Gastroesophageal sphincter (tissue), 4 donors: ENCODE results near the gene CXXC5. TPM values are rescaled to one million over a fixed set of nuclear protein-coding genes. Genes with fewer than 3 reads are reported as not detected.

Experiments
- ATAC-seq: fragments of 150-250 bp; one replicate; pipeline ENCODE4 v1.9.1; 2016; ENCODE audit warnings: mild to moderate bottlenecking, moderate library complexity
- H3K27ac ChIP-seq, 4 donors: fragments of 200-600 bp; sonication (generic) in 3 of 4; 1 replicate in 3 of 4; 2 replicates in 1 of 4; pipeline ENCODE4 v1.5.1; 2016 to 2019
- H3K27me3 ChIP-seq: fragments of 200-600 bp; sonication (generic); one replicate; pipeline ENCODE4 v1.5.1; 2019
- H3K36me3 ChIP-seq, 2 donors: fragments of 200-600 bp; sonication (generic); one replicate each; pipeline ENCODE4 v1.5.1; 2019; ENCODE audit warnings: control low read depth in 1 of 2
- H3K4me1 ChIP-seq, 3 donors: fragments of 200-600 bp; sonication (generic); 1 replicate in 2 of 3; 2 replicates in 1 of 3; pipeline ENCODE4 v1.5.1; 2016 to 2019; ENCODE audit warnings: control low read depth in 2 of 3
- H3K4me3 ChIP-seq, 2 donors: fragments of 200-600 bp; sonication (generic); one replicate each; pipeline ENCODE4 v1.5.1; 2019; ENCODE audit warnings: mild to moderate bottlenecking in 1 of 2, moderate library complexity in 1 of 2
- H3K9me3 ChIP-seq, 3 donors: fragments of 200-600 bp; sonication (generic); one replicate each; pipeline ENCODE4 v1.5.1; 2017 to 2019; ENCODE audit warnings: control low read depth in 2 of 3
- CTCF ChIP-seq, 4 experiments: fragments of 200-600 bp in 2 of 4; fragments of 450-650 bp in 2 of 4; sonication (generic) in 1 of 4; IDR thresholded peaks; one replicate each; pipeline ENCODE4 v1.5.1; 2017 to 2019; ENCODE audit warnings: antibody characterized with exemption in 4 of 4, mild to moderate bottlenecking in 2 of 4, moderate library complexity in 2 of 4
- EP300 ChIP-seq: sonication (generic); formaldehyde crosslinking; IDR thresholded peaks from one replicate; pipeline ENCODE4 v1.6.1; 2017; ENCODE audit warnings: antibody characterized with exemption, mild to moderate bottlenecking
- POLR2A ChIP-seq, 2 donors: fragments of 450-650 bp; IDR thresholded peaks; one replicate each; pipeline ENCODE4 v1.6.1; 2017; ENCODE audit warnings: antibody characterized with exemption in 2 of 2, mild to moderate bottlenecking in 2 of 2, moderate library complexity in 1 of 2
- POLR2AphosphoS5 ChIP-seq: sonication (generic); formaldehyde crosslinking; IDR thresholded peaks from one replicate; pipeline ENCODE4 v1.6.1; 2017; ENCODE audit warnings: antibody characterized with exemption
- WGBS, 2 donors: methylation state at CpG; one replicate each; pipeline ENCODE4 v1.1.5; 2018; ENCODE audit warnings: low coverage in 1 of 2; 5-methylcytosine and 5-hydroxymethylcytosine counted together
- total RNA-seq, 4 donors: library from RNA; depleted of rRNA; stranded (reverse); fragments of >200 nt; gene quantifications; one replicate each; pipeline ENCODE4 v1.1.0, GENCODE V29; 2016

The CXXC5 gene
- total RNA-seq, 4 donors from 2014 or later, result 30.0 to 50.7 (median 35.1) TPM

GRCh38 chr5:139676406-139676805 lies 28.3 kb downstream of the CXXC5 start:
- Histone ChIP-seq H3K27me3 (no peaks in the 10 kb centered on the region), H3K27ac (peak overlapping the region; percentile 30 to 78 (median 70)), H3K9me3 (no peaks in the 10 kb centered on the region), H3K4me1 (peaks cover 0 to 82% (median 23%) of the 10 kb centered on the region in 3 donors), H3K36me3 (peaks cover 0 to 17% of the 10 kb centered on the region in 2 donors), H3K4me3 (no peak overlapping the region)
- ATAC-seq, result no peak
- 83% methylated on average over 1 of the region's 3 CpGs; no CpG with 5 or more reads in 1 of the 2 donors for WGBS, 2 donors
- no peak for TF ChIP-seq EP300
- TF ChIP-seq POLR2AphosphoS5, result no peak
- TF ChIP-seq POLR2A (IDR thresholded peaks at IDR 0.05), result no peak
- TF ChIP-seq CTCF (IDR thresholded peaks at IDR 0.05), result no peak

GRCh38 chr5:139676951-139677735 lies 29.0 kb downstream of the CXXC5 start:
- WGBS, 2 donors, result 13% methylated on average over 1 of the region's 29 CpGs; no CpG with 5 or more reads in 1 of the 2 donors
- Histone ChIP-seq H3K9me3 (no peaks in the 10 kb centered on the region), H3K4me1 (peaks cover 0 to 75% (median 18%) of the 10 kb centered on the region in 3 donors), H3K4me3 (peak overlapping the region in 1 of 2 donors; percentile 36), H3K36me3 (peaks cover 0 to 24% of the 10 kb centered on the region in 2 donors), H3K27me3 (no peaks in the 10 kb centered on the region), H3K27ac (peak overlapping the region; percentile 30 to 78 (median 70))
- TF ChIP-seq POLR2AphosphoS5 (peak; percentile 49), EP300 (no peak)
- peak; percentile 65 for ATAC-seq

GRCh38 chr5:139677736-139678613 lies 29.8 kb downstream of the CXXC5 start:
- Histone ChIP-seq H3K9me3 (no peaks in the 10 kb centered on the region), H3K4me3 (no peak overlapping the region), H3K4me1 (peaks cover 0 to 67% (median 18%) of the 10 kb centered on the region in 3 donors), H3K27ac (peak overlapping the region; percentile 30 to 78 (median 70)), H3K36me3 (peaks cover 0 to 33% of the 10 kb centered on the region in 2 donors), H3K27me3 (no peaks in the 10 kb centered on the region)
- WGBS, 2 donors, result 51 to 56% methylated on average over 7 to 8 of the region's 22 CpGs
- ATAC-seq, result peak; percentile 32
- TF ChIP-seq POLR2AphosphoS5 (peak; percentile 24), POLR2A (IDR thresholded peaks at IDR 0.05) (no peak)

- H3K27ac ChIP-seq, result peak overlapping the region in 3 of 4 donors; percentile 64 to 78 (median 75)
- no peaks in the 10 kb centered on the region for H3K27me3 ChIP-seq
- ATAC-seq, result peak; percentile 37
- WGBS, 2 donors, result 50% methylated on average over 2 of the region's 17 CpGs; no CpG with 5 or more reads in 1 of the 2 donors
- H3K4me3 ChIP-seq, result no peak overlapping the region
- TF ChIP-seq POLR2AphosphoS5, result no peak
- TF ChIP-seq POLR2A (IDR thresholded peaks at IDR 0.05), result no peak
- TF ChIP-seq EP300, result no peak
- no peak for TF ChIP-seq CTCF (IDR thresholded peaks at IDR 0.05)
- H3K4me1 ChIP-seq, result peaks cover 0 to 63% (median 18%) of the 10 kb centered on the region in 3 donors
- no peaks in the 10 kb centered on the region for H3K9me3 ChIP-seq
- H3K36me3 ChIP-seq, result peaks cover 0 to 44% of the 10 kb centered on the region in 2 donors
These were observed 30.9 kb downstream of the CXXC5 start for GRCh38 chr5:139678751-139679750.

GRCh38 chr5:139680368-139681111 lies 32.4 kb downstream of the CXXC5 start:
- H3K4me3 ChIP-seq, result no peak overlapping the region
- peaks cover 0 to 52% of the 10 kb centered on the region in 2 donors for H3K36me3 ChIP-seq
- TF ChIP-seq POLR2AphosphoS5 (no peak), EP300 (no peak), POLR2A (IDR thresholded peaks at IDR 0.05) (no peak), CTCF (IDR thresholded peaks at IDR 0.05) (no peak)
- no peaks in the 10 kb centered on the region for H3K9me3 ChIP-seq
- 100% methylated on average over 1 of the region's 36 CpGs; no CpG with 5 or more reads in 1 of the 2 donors for WGBS, 2 donors
- H3K27ac ChIP-seq, result no peak overlapping the region
- ATAC-seq, result no peak
- peaks cover 0 to 63% (median 28%) of the 10 kb centered on the region in 3 donors for H3K4me1 ChIP-seq
- no peaks in the 10 kb centered on the region for H3K27me3 ChIP-seq
